ENCODE data around the gene SLC25A18.

GRCh38 chr22:17627961-17628405, 64.7 kb downstream of the SLC25A18 start:
- TF ChIP-seq, protein P1, sequence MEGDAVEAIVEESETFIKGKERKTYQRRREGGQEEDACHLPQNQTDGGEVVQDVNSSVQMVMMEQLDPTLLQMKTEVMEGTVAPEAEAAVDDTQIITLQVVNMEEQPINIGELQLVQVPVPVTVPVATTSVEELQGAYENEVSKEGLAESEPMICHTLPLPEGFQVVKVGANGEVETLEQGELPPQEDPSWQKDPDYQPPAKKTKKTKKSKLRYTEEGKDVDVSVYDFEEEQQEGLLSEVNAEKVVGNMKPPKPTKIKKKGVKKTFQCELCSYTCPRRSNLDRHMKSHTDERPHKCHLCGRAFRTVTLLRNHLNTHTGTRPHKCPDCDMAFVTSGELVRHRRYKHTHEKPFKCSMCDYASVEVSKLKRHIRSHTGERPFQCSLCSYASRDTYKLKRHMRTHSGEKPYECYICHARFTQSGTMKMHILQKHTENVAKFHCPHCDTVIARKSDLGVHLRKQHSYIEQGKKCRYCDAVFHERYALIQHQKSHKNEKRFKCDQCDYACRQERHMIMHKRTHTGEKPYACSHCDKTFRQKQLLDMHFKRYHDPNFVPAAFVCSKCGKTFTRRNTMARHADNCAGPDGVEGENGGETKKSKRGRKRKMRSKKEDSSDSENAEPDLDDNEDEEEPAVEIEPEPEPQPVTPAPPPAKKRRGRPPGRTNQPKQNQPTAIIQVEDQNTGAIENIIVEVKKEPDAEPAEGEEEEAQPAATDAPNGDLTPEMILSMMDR (conservative IDR thresholded peaks at IDR 0.05; ENCODE audit: low read depth, low read length), result no peak
- TF ChIP-seq EZH2 (IDR thresholded peaks at IDR 0.05; ENCODE audit: borderline replicate concordance, low read depth, low read length, poor library complexity, severe bottlenecking), result no peak
